Measurements from ENCODE around the gene RBM20.
A peak's percentile ranks its signal among the peaks of the same experiment; 100 is the strongest.
"Not testable (repeated sequence)": the region's sequence is repeated elsewhere in the genome, so short reads cannot be mapped to it uniquely, and the experiment has no call there.

RBM20 gene

DNA sequence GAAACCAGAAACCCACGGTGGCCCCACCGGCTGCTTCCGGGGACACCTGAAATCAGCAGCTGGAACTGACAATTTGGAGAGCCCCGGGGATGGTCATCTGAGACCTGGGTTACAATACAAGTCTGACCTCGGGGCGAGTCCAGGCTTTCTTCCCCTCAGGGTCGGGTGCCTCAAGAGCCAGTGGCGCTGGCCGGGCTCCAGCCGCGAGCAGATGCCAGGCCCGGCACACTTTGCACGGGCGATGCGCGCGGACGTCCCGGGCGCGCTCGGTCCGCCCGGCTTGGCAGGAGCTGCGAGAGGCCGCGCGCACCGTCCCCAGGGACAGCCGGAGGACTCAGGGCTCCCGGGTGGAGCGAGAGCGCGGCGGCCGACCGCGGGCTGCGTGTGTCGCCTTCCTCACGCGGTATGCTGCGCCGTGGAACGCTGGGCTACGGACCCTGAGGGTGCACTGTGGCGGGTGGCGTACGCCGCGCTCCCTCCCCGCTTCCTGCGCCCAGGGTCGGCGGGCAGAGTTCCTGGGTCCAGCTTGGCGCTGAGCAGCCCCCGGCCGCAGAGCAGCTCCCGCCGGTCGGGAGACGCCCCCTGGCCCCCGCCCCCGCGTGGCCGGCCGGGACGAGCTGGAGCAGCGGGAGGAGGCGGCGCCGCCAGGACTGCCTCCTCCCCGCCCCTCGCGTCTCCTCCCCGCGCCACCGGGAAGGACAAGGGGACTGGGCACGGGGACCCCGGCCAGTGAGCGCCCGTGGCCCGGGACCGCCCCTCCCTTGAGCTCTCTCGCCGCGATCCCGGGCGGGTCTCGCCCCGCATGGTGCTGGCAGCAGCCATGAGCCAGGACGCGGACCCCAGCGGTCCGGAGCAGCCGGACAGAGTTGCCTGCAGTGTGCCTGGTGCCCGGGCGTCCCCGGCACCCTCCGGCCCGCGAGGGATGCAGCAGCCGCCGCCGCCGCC is at the start of gene RBM20:
RBM20 (plus strand) TSS at position 684 of the 945 bp plus-strand sequence; CDS start at position 803, 119 bp downstream.
- no peak for DNase-seq

GRCh38 chr10:110597476-110597875 is 46.7 kb upstream of the RBM20 start:
- DNase-seq = no peak

- DNase-seq = peak; percentile 7
Observed at GRCh38 chr10:110600487-110601101, 43.5 kb upstream of the RBM20 start.

- no peak for DNase-seq
Observed at GRCh38 chr10:110601581-110601980, 42.6 kb upstream of the RBM20 start.

DNA sequence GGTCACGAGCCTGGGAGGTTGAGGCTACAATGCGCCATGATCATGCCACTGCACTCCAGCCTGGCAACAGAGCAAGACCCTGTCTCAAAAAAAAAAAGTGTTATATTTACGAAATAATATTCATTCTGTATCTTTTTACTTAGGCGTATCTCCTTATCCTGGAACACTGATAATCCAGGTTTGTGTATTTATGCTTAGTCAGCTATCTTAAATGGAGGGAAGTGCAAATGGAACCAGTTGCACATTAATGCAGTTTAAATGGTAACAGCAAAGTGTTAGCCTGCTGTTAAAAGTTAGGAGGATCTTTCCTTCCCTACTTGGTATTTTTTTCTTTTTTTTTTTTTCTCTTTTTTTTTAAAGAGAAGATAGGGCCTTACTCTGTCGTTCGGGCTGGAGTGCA is 36.0 kb upstream of the RBM20 start:
- DNase-seq = no peak

GRCh38 chr10:110609605-110610004 is 34.5 kb upstream of the RBM20 start:
- peak; percentile 25 for DNase-seq

GRCh38 chr10:110610308-110610774 is 33.8 kb upstream of the RBM20 start:
- DNase-seq = peak; percentile 21

DNA sequence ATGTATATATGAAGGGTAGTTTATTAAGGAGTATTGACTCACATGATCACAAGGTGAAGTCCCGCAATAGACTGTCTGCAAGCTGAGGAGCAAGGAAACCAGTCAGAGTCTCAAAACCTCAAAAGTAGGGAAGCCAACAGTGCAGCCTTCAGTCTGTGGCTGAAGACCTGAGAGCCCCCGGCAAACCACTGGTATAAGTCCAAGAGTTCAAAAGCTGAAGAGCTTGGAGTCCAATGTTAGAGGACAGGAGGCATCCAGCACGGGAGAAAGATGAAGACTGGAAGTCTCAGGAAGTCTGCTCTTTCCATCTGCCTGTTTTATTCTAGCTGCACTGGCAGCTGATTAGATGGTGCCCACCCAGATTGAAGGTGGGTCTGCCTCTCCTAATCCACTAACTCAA is 33.4 kb upstream of the RBM20 start:
- not testable (repeated sequence) for DNase-seq

- DNase-seq = no peak
Observed at GRCh38 chr10:110612087-110612486, 32.0 kb upstream of the RBM20 start.

GRCh38 chr10:110612629-110613028 is 31.5 kb upstream of the RBM20 start:
- DNase-seq = no peak

DNA sequence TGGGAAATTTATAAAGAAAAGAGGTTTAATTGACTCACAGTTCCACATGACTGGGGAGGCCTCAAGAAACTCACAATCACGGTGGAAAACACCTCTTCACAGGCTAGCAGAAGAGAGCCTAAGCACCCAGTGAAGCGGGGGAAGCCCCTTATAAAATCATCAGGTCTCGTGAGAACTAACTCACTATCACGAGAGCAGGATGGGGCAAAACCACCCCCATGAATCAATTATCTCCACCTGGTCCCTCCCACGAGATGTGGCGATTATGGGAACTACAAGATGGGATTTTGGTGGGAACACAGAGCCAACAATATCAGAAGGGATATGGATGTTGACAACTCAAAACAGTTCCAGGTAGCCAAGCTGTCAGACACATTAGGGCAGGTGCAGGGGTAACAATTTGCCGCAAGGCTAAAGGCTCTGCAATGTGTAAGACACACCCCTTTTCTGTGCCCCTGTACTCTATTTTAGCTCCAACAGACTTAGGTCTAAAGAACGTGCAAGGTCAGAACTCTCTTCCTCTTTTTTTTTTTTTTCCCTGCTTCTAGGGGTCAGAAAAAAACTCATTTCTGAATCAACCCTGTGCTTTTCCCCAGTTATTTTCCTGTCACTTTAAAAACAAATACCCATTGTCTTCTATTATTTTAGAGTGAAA is 30.7 kb upstream of the RBM20 start:
- no peak for DNase-seq

GRCh38 chr10:110613996-110614495 is 30.1 kb upstream of the RBM20 start:
- no peak for DNase-seq

DNA sequence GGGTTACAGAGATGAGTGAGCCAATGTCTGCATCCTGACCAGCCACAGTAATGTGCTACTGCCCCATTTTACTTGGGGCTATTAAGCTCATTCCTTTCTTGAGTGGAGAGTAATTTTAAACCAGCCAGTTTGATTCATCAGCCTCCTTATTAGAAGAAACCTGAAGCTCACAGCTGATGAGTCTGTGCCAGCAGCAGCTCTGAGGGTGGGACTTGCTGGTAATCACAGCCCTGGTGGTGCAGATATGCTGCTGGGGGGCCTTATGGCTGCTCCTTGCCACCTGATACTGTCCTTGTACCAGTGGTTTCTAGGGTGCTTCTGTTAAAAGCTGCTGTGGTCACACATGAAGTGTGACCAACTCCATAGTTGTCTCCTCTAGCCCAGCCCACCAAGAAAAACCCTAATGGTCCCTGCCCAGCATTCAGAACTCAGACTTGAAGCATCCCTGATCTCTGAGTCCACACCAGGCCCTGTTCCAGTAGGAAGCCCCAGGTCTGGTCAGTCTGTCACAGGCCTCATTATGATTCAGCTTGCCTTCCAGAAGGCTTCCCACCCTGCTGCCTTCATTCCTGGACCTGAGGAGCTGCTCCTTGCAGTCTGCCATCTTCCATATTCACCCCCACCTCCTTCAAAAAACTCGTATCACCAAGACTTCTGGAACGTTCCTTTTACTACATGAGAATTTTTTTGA is 28.9 kb upstream of the RBM20 start:
- DNase-seq = no peak

DNA sequence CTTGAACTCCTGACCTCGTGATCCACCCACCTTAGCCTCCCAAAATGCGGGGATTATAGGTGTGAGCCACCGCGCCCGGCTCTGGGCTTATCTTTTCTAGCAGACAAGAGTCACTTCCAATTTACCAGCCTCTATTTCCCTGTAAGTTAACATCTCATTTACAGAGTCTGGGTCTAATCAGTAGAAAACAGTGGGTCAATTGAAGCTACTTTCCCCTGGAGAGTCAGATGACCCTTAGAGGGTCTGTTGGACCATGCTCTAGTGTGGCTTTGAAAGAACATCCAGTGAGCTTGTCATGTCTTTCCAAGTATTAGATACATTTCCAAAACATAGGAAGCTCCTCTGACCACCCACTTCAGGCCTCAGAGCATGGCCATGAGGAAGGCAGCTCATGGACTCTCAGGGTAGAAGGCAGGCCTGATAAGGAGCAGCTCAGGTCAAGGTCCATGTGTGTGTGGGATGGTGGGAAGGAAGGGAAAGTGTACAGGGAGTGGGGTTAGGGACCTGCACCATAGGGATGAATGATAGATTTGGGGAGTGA is 27.6 kb upstream of the RBM20 start:
- DNase-seq = no peak

- no peak for DNase-seq
Observed at GRCh38 chr10:110617425-110618229, 26.5 kb upstream of the RBM20 start.

GRCh38 chr10:110618230-110618610 is 25.9 kb upstream of the RBM20 start:
- no peak for DNase-seq

DNA sequence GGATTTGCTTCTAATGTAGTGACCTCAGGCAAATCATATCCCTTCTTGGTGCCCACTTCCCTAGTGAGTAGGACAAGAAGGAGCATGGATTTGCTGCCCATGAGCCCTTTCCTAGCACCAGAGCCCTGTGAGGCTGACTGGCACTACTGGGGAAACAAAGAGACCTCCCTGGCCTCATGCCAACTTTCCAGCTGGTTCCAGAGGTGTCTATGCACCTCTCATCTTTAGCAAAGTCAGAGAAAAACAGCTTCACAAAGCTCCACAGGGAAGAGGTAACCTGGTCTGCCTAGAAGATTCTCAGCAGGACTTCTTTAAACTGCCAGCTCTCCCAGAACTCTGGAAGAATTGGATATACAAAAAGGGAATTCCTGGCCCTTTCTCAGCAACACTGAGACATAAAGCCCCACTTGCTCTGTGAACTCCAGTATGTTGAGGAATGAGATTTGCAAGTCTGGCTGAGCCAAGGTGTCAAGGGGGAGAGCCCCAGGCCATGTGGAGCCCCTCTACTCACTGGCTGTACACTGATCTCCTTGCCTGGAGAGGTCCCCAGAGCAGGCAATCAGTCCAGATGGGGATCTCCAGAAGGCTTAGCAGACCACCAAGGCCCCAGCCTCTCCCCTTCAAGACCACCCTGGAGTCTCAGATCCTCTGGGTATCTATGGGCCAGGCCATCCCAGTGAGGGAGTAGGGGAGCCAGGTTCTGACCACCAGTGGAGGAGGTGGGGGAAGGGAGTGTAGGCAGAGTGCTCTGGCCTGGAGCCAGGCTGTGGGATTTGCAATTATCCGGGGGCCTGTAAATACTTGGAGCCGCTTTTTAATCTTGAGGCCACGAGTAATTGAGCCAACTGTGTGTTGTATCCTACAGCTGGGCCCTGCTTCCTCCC is 24.4 kb upstream of the RBM20 start:
- DNase-seq = no peak

DNA sequence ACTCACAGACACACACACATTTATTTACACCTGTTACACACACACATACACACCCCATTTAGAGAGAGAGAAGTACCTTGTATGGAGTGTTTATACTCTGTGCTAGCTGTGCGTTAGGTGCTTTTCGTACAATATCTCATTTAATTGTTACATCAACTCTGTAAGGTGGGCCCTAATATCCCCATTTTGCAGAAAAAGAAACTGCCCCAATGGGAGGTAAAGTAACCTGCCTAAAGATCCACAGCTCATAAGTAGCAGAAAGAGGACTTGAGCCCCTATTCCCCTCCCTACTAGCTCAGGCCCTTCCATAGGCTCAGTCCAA is 23.8 kb upstream of the RBM20 start:
- no peak for DNase-seq

DNA sequence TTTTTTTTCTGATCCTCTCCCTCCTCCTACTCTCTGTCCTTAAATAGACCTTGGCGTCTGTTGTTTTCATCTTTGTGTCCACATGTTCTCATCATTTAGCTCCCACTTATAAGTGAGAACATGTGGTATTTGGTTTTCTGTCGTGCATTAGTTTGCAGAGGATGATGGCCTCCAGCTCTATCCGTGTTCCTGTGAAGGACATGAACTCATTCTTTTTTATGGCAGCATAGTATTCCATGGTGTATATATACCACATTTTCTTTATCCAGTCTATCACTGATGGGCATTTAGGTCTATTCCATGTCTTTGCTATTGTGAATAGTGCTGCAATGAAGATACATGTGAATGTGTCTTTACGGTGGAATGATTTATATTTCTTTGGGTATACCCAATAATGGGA is 20.8 kb upstream of the RBM20 start:
- DNase-seq = not testable (repeated sequence)

DNA sequence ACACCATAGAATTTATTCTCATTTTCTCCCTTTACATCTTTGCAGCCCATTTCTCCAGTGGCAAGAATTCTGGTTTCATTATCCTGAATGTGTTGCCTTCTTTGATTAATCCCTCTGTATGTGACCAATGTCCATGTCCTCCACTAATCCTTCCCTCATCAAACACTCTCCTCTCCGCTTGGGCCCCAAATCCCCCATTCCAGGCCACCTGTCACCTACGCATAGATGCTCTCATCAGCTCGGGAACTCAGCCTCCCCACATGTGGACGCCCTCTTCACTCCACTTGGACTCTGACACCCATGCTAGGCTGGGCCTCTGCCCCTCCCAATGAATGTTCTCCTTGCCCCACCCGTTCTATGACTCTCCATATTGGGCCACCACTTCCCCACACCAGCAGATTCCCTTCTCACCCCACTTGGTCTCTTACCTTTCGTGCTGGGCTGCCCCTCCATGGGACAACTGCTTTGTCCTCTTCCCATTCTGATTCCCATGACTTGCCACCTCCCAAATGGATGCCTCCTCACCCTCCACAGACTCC is 18.7 kb upstream of the RBM20 start:
- DNase-seq = no peak
